Measurements from ENCODE around the gene ASB2. TPM values are rescaled to one million over a fixed set of nuclear protein-coding genes. Genes with fewer than 3 reads are reported as not detected.

ASB2 gene
- total RNA-seq, 4 donors from 2014 or later: 0.60 to 2.1 (median 1.8) TPM; not detected in 1

GRCh38 chr14:93963692-93964091, 12.7 kb downstream of the ASB2 start:
- H3K36me3 ChIP-seq: no peaks in the 10 kb centered on the region
- DNase-seq (ENCODE audit: low spot score in 2 of 2): no peak
- 80 to 86% methylated on average over 4 of the region's 4 CpGs for WGBS, 2 donors
- H3K4me3 ChIP-seq: no peak overlapping the region
- H3K4me1 ChIP-seq: peaks cover 0 to 48% (median 6%) of the 10 kb centered on the region in 4 donors
- no peaks in the 10 kb centered on the region for H3K27me3 ChIP-seq
- peak overlapping the region in 1 of 4 donors; percentile 60 for H3K27ac ChIP-seq
- no peaks in the 10 kb centered on the region for H3K9me3 ChIP-seq
- TF ChIP-seq EP300 (IDR thresholded peaks at IDR 0.05): no peak
- TF ChIP-seq POLR2A (IDR thresholded peaks at IDR 0.05): no peak
- TF ChIP-seq CTCF (IDR thresholded peaks at IDR 0.05): no peak

GRCh38 chr14:93962701-93963601, 13.4 kb downstream of the ASB2 start:
- 56% methylated on average over 16 of the region's 16 CpGs for WGBS, 2 donors
- H3K27ac ChIP-seq: peak overlapping the region in 1 of 4 donors; percentile 60

GRCh38 chr14:93961620-93962019, 14.8 kb downstream of the ASB2 start:
- Histone ChIP-seq H3K4me1 (peaks cover 0 to 37% (median 6%) of the 10 kb centered on the region in 4 donors), H3K36me3 (no peaks in the 10 kb centered on the region), H3K27ac (peak overlapping the region in 1 of 4 donors; percentile 19), H3K9me3 (no peaks in the 10 kb centered on the region), H3K27me3 (no peaks in the 10 kb centered on the region), H3K4me3 (no peak overlapping the region)
- DNase-seq (ENCODE audit: low spot score in 2 of 2): no peak
- WGBS, 2 donors: 92 to 93% methylated on average over 8 of the region's 8 CpGs
- TF ChIP-seq CTCF (IDR thresholded peaks at IDR 0.05) (no peak), EP300 (IDR thresholded peaks at IDR 0.05) (no peak), POLR2A (IDR thresholded peaks at IDR 0.05) (no peak)

More at GRCh38 chr14:93962701-93963601, 13.4 kb downstream of the ASB2 start:
- no peak overlapping the region for H3K4me3 ChIP-seq
- DNase-seq (ENCODE audit: low spot score in 2 of 2): no peak
- no peaks in the 10 kb centered on the region for H3K27me3 ChIP-seq
- no peaks in the 10 kb centered on the region for H3K36me3 ChIP-seq
- H3K9me3 ChIP-seq: no peaks in the 10 kb centered on the region
- TF ChIP-seq POLR2A (IDR thresholded peaks at IDR 0.05) (no peak), CTCF (IDR thresholded peaks at IDR 0.05) (no peak), EP300 (IDR thresholded peaks at IDR 0.05) (no peak)
- peaks cover 0 to 48% (median 6%) of the 10 kb centered on the region in 4 donors for H3K4me1 ChIP-seq

- Histone ChIP-seq H3K4me3 (no peak overlapping the region), H3K36me3 (no peaks in the 10 kb centered on the region), H3K27me3 (no peaks in the 10 kb centered on the region), H3K9me3 (no peaks in the 10 kb centered on the region), H3K4me1 (peaks cover 0 to 41% (median 5%) of the 10 kb centered on the region in 4 donors), H3K27ac (no peak overlapping the region)
- no peak for TF ChIP-seq POLR2A (IDR thresholded peaks at IDR 0.05)
- no peak for TF ChIP-seq EP300 (IDR thresholded peaks at IDR 0.05)
- TF ChIP-seq CTCF (IDR thresholded peaks at IDR 0.05): no peak
- 85 to 91% methylated on average over 3 of the region's 3 CpGs for WGBS, 2 donors
- DNase-seq (ENCODE audit: low spot score in 2 of 2): no peak
These were observed 15.5 kb downstream of the ASB2 start for GRCh38 chr14:93960774-93961438.

GRCh38 chr14:93960108-93960475, 16.3 kb downstream of the ASB2 start:
- Histone ChIP-seq H3K9me3 (no peaks in the 10 kb centered on the region), H3K36me3 (no peaks in the 10 kb centered on the region), H3K4me3 (no peak overlapping the region), H3K27ac (no peak overlapping the region), H3K4me1 (peaks cover 0 to 41% (median 3%) of the 10 kb centered on the region in 4 donors), H3K27me3 (no peaks in the 10 kb centered on the region)
- TF ChIP-seq CTCF (IDR thresholded peaks at IDR 0.05): no peak
- DNase-seq (ENCODE audit: low spot score in 2 of 2): no peak
